Vagina (tissue), 2 donors: ENCODE data around the gene TTL. TPM values are rescaled to one million over a fixed set of nuclear protein-coding genes. Genes with fewer than 3 reads are reported as not detected.

Experiments used
- DNase-seq, 2 donors: peaks; one replicate each; pipeline ENCODE4 v3.0.0-alpha.2; 2017; ENCODE audit errors: extremely low spot score in 2 of 2
- H3K27ac ChIP-seq: fragments of 200-600 bp; sonication (generic); one replicate; pipeline ENCODE4 v1.5.1; 2019
- H3K27me3 ChIP-seq: fragments of 200-600 bp; sonication (generic); one replicate; pipeline ENCODE4 v1.5.1; 2019
- H3K36me3 ChIP-seq, 2 donors: fragments of 200-600 bp; sonication (generic); one replicate each; pipeline ENCODE4 v1.5.1; 2017 to 2019
- H3K4me1 ChIP-seq: fragments of 200-600 bp; sonication (generic); one replicate; pipeline ENCODE4 v1.5.1; 2019
- H3K4me3 ChIP-seq, 2 donors: fragments of 200-600 bp; sonication (generic); 1 replicate in 1 of 2; 2 replicates in 1 of 2; pipeline ENCODE4 v1.5.1; 2016 to 2019
- H3K9me3 ChIP-seq: fragments of 200-600 bp; sonication (generic); one replicate; pipeline ENCODE4 v1.5.1; 2019
- CTCF ChIP-seq, 3 experiments: fragments of 450-650 bp in 2 of 3; fragments of 200-600 bp in 1 of 3; sonication (generic) in 1 of 3; IDR thresholded peaks; one replicate each; pipeline ENCODE4 v1.5.1; 2017 to 2019; ENCODE audit warnings: antibody characterized with exemption in 3 of 3, mild to moderate bottlenecking in 2 of 3, moderate library complexity in 2 of 3
- POLR2A ChIP-seq, 2 donors: fragments of 450-650 bp; IDR thresholded peaks; one replicate each; pipeline ENCODE4 v1.6.1; 2017; ENCODE audit warnings: antibody characterized with exemption in 2 of 2, mild to moderate bottlenecking in 2 of 2, moderate library complexity in 2 of 2
- POLR2AphosphoS5 ChIP-seq, 2 donors: sonication (generic); formaldehyde crosslinking; IDR thresholded peaks; one replicate each; pipeline ENCODE4 v1.9.0; 2017; ENCODE audit warnings: antibody characterized with exemption in 2 of 2, mild to moderate bottlenecking in 2 of 2, low read depth in 1 of 2; ENCODE audit not compliant: insufficient read depth in 1 of 2
- intact Hi-C: fragments of 100-400 bp; cut with DNase I; formaldehyde crosslinking; loops from one replicate; pipeline ENCODE4 v1.15.1; 2023
- small RNA-seq: library from RNA; depleted of rRNA; stranded (forward); fragments of <200 nt; gene quantifications from one replicate; pipeline ENCODE3, GENCODE V24; 2016
- total RNA-seq: library from RNA; depleted of rRNA; stranded (reverse); fragments of >200 nt; gene quantifications from one replicate; pipeline ENCODE4 v1.2.3, GENCODE V29; 2016

The TTL gene
- total RNA-seq, 1 donor from 2014 or later, result 11.0 TPM

- TF ChIP-seq POLR2AphosphoS5 (IDR thresholded peaks at IDR 0.05; ENCODE audit: insufficient read depth in 1 of 2, low read depth in 1 of 2) (no peak), CTCF (IDR thresholded peaks at IDR 0.05) (no peak), POLR2A (IDR thresholded peaks at IDR 0.05) (no peak)
- H3K4me1 ChIP-seq, result peaks cover 29% of the 10 kb centered on the region
- H3K9me3 ChIP-seq, result no peaks in the 10 kb centered on the region
- intact Hi-C loops, result loop anchor here (10.0 kb wide), 1 partner anchor 100 kb away; the partner anchor contains the start of gene TTL
- H3K27me3 ChIP-seq, result no peaks in the 10 kb centered on the region
- H3K4me3 ChIP-seq, result peak overlapping the region; percentile 60 to 64
- H3K27ac ChIP-seq, result peak overlapping the region; percentile 83
- DNase-seq, result no peak
- H3K36me3 ChIP-seq, result no peaks in the 10 kb centered on the region
These were observed 102.9 kb downstream of the TTL start for GRCh38 chr2:112584891-112585250.

GRCh38 chr2:112585400-112585799 is 103.4 kb downstream of the TTL start:
- H3K9me3 ChIP-seq, result no peaks in the 10 kb centered on the region
- no peaks in the 10 kb centered on the region for H3K27me3 ChIP-seq
- H3K4me3 ChIP-seq, result peak overlapping the region; percentile 60 to 64
- H3K27ac ChIP-seq, result no peak overlapping the region
- intact Hi-C loops, result loop anchor here (10.0 kb wide), 1 partner anchor 101 kb away; the partner anchor contains the start of gene TTL
- TF ChIP-seq CTCF (IDR thresholded peaks at IDR 0.05), result no peak
- no peaks in the 10 kb centered on the region for H3K36me3 ChIP-seq
- peaks cover 29% of the 10 kb centered on the region for H3K4me1 ChIP-seq
- no peak for DNase-seq

- Histone ChIP-seq H3K27ac (no peak overlapping the region), H3K27me3 (no peaks in the 10 kb centered on the region), H3K4me3 (no peak overlapping the region), H3K36me3 (no peaks in the 10 kb centered on the region), H3K4me1 (peaks cover 29% of the 10 kb centered on the region), H3K9me3 (no peaks in the 10 kb centered on the region)
- intact Hi-C loops, result loop anchor here (10.0 kb wide), 1 partner anchor 101 kb away; the partner anchor contains the start of gene TTL
- TF ChIP-seq POLR2A (IDR thresholded peaks at IDR 0.05), result no peak
- no peak for TF ChIP-seq CTCF (IDR thresholded peaks at IDR 0.05)
- TF ChIP-seq POLR2AphosphoS5 (IDR thresholded peaks at IDR 0.05; ENCODE audit: insufficient read depth in 1 of 2, low read depth in 1 of 2), result no peak
- DNase-seq, result no peak
These were observed 104.0 kb downstream of the TTL start for GRCh38 chr2:112585873-112586464.

GRCh38 chr2:112588611-112589045 is 106.7 kb downstream of the TTL start:
- Histone ChIP-seq H3K27me3 (no peaks in the 10 kb centered on the region), H3K9me3 (no peaks in the 10 kb centered on the region), H3K4me1 (peaks cover 18% of the 10 kb centered on the region), H3K4me3 (no peak overlapping the region), H3K27ac (no peak overlapping the region), H3K36me3 (no peaks in the 10 kb centered on the region)
- intact Hi-C loops, result loop anchor here (10.0 kb wide), 1 partner anchor 104 kb away; the partner anchor contains the start of gene TTL
- DNase-seq, result no peak
- no peak for TF ChIP-seq CTCF (IDR thresholded peaks at IDR 0.05)
- TF ChIP-seq POLR2A (IDR thresholded peaks at IDR 0.05), result no peak
- no peak for TF ChIP-seq POLR2AphosphoS5 (IDR thresholded peaks at IDR 0.05; ENCODE audit: insufficient read depth in 1 of 2, low read depth in 1 of 2)

Small RNA genes lying within 50 kb of the gene (small RNA-seq; reads per million reads assigned to genes)
- gene RF00019, result not detected

Other genes starting within 250 kb of the TTL start
- gene ZC3H8, start 227.1 kb upstream of the TTL start, total RNA-seq, result 15.7 TPM
- gene ZC3H6, start 206.6 kb upstream of the TTL start, total RNA-seq, result 12.0 TPM
- 26.3 TPM for gene RGPD8, start 48.5 kb upstream of the TTL start, total RNA-seq
- 13.3 TPM for gene POLR1B, start 60.3 kb downstream of the TTL start, total RNA-seq
- 30.7 TPM for gene CHCHD5, start 102.5 kb downstream of the TTL start, total RNA-seq
- 36.6 TPM for gene SLC20A1, start 163.8 kb downstream of the TTL start, total RNA-seq
- gene NT5DC4, start 238.9 kb downstream of the TTL start, total RNA-seq, result not detected